Effector memory CD4-positive, alpha-beta T cell (primary cell): ENCODE measurements around the gene FARP1.

ENCODE experiments used
- DNase-seq, 3 donors: peaks; one replicate each; pipeline ENCODE4 v3.0.0-alpha.2; 2020
- H3K27ac ChIP-seq: 2 replicates; pipeline ENCODE4 v1.7.0; 2013; ENCODE audit warnings: mild to moderate bottlenecking, low read length, moderate library complexity; ENCODE audit not compliant: insufficient read depth, poor library complexity, severe bottlenecking
- H3K27me3 ChIP-seq: replicated peaks from 2 replicates; pipeline ENCODE4 v1.7.0; 2013; ENCODE audit warnings: mild to moderate bottlenecking, low read length; ENCODE audit not compliant: insufficient read depth, control insufficient read depth, poor library complexity, severe bottlenecking
- H3K36me3 ChIP-seq: 2 replicates; pipeline ENCODE4 v1.7.0; 2013; ENCODE audit warnings: mild to moderate bottlenecking, low read length, moderate library complexity; ENCODE audit not compliant: control insufficient read depth, insufficient read depth
- H3K4me1 ChIP-seq: 2 replicates; pipeline ENCODE4 v1.7.0; 2013; ENCODE audit warnings: low read length, mild to moderate bottlenecking; ENCODE audit not compliant: control insufficient read depth, insufficient read depth, poor library complexity, severe bottlenecking
- H3K4me3 ChIP-seq: 2 replicates; pipeline ENCODE4 v1.7.0; 2013; ENCODE audit warnings: low read length, low read depth, mild to moderate bottlenecking; ENCODE audit not compliant: insufficient read depth, poor library complexity, severe bottlenecking
- H3K9me3 ChIP-seq: 2 replicates; pipeline ENCODE4 v1.7.0; 2013; ENCODE audit warnings: mild to moderate bottlenecking, low read length, moderate library complexity; ENCODE audit not compliant: control insufficient read depth

FARP1 gene

GRCh38 chr13:98494769-98495168 is 351.9 kb downstream of the FARP1 start:
- no peaks in the 10 kb centered on the region for H3K27me3 ChIP-seq
- no peaks in the 10 kb centered on the region for H3K9me3 ChIP-seq
- no peak overlapping the region for H3K27ac ChIP-seq
- peaks cover 10% of the 10 kb centered on the region for H3K4me1 ChIP-seq
- peaks cover 3% of the 10 kb centered on the region for H3K36me3 ChIP-seq
- H3K4me3 ChIP-seq, result no peak overlapping the region
- DNase-seq, result no peak

GRCh38 chr13:98495627-98496478 is 353.0 kb downstream of the FARP1 start:
- no peaks in the 10 kb centered on the region for H3K27me3 ChIP-seq
- peaks cover 3% of the 10 kb centered on the region for H3K4me1 ChIP-seq
- H3K36me3 ChIP-seq, result peaks cover 3% of the 10 kb centered on the region
- no peaks in the 10 kb centered on the region for H3K9me3 ChIP-seq
- no peak overlapping the region for H3K4me3 ChIP-seq
- no peak overlapping the region for H3K27ac ChIP-seq
- DNase-seq, result no peak

- H3K36me3 ChIP-seq, result no peaks in the 10 kb centered on the region
- no peak overlapping the region for H3K4me3 ChIP-seq
- peaks cover 5% of the 10 kb centered on the region for H3K4me1 ChIP-seq
- DNase-seq, result no peak
- H3K27ac ChIP-seq, result no peak overlapping the region
- no peaks in the 10 kb centered on the region for H3K9me3 ChIP-seq
- no peaks in the 10 kb centered on the region for H3K27me3 ChIP-seq
Measured at GRCh38 chr13:98496479-98496791, 353.5 kb downstream of the FARP1 start.

GRCh38 chr13:98496966-98497365 is 354.1 kb downstream of the FARP1 start:
- Histone ChIP-seq H3K9me3 (no peaks in the 10 kb centered on the region), H3K4me3 (no peak overlapping the region), H3K4me1 (peaks cover 5% of the 10 kb centered on the region), H3K27me3 (no peaks in the 10 kb centered on the region), H3K27ac (no peak overlapping the region), H3K36me3 (peaks cover under 1% of the 10 kb centered on the region)
- DNase-seq, result no peak

GRCh38 chr13:98500963-98501421 is 358.1 kb downstream of the FARP1 start:
- Histone ChIP-seq H3K27me3 (no peaks in the 10 kb centered on the region), H3K9me3 (no peaks in the 10 kb centered on the region), H3K27ac (no peak overlapping the region), H3K4me3 (no peak overlapping the region), H3K36me3 (peaks cover 4% of the 10 kb centered on the region), H3K4me1 (peaks cover 28% of the 10 kb centered on the region)
- DNase-seq, result no peak

GRCh38 chr13:98503175-98504028 is 360.5 kb downstream of the FARP1 start:
- Histone ChIP-seq H3K36me3 (peaks cover 4% of the 10 kb centered on the region), H3K9me3 (no peaks in the 10 kb centered on the region), H3K27ac (no peak overlapping the region), H3K27me3 (no peaks in the 10 kb centered on the region), H3K4me3 (no peak overlapping the region), H3K4me1 (peaks cover 32% of the 10 kb centered on the region)
- DNase-seq, result no peak

- Histone ChIP-seq H3K4me3 (no peak overlapping the region), H3K27me3 (no peaks in the 10 kb centered on the region), H3K27ac (no peak overlapping the region)
Measured at GRCh38 chr13:98504029-98504351, 361.1 kb downstream of the FARP1 start.

GRCh38 chr13:98504371-98504963 is 361.6 kb downstream of the FARP1 start:
- H3K4me1 ChIP-seq, result peaks cover 32% of the 10 kb centered on the region
- H3K27ac ChIP-seq, result no peak overlapping the region
- H3K4me3 ChIP-seq, result no peak overlapping the region
- no peaks in the 10 kb centered on the region for H3K27me3 ChIP-seq
- DNase-seq, result no peak
- H3K36me3 ChIP-seq, result peaks cover 4% of the 10 kb centered on the region
- H3K9me3 ChIP-seq, result no peaks in the 10 kb centered on the region

More at GRCh38 chr13:98504029-98504351, 361.1 kb downstream of the FARP1 start:
- H3K4me1 ChIP-seq, result peaks cover 32% of the 10 kb centered on the region
- no peak for DNase-seq
- peaks cover 4% of the 10 kb centered on the region for H3K36me3 ChIP-seq
- no peaks in the 10 kb centered on the region for H3K9me3 ChIP-seq
